GM21737 (cell line): ENCODE measurements around the gene FAM135A.
"Not testable (repeated sequence)": the region's sequence is repeated elsewhere in the genome, so short reads cannot be mapped to it uniquely, and the experiment has no call there.

Source experiments
- ATAC-seq: cut with Tn5 transposase; IDR thresholded peaks from one replicate; pipeline ENCODE4 v1.9.1; 2021; ENCODE audit warnings: mild to moderate bottlenecking, moderate library complexity; ENCODE audit not compliant: unreplicated experiment

Gene FAM135A

GRCh38 chr6:70456735-70457134 lies 43.4 kb downstream of the FAM135A start:
- ATAC-seq: no peak

GRCh38 chr6:70459235-70459634 lies 45.9 kb downstream of the FAM135A start:
- no peak for ATAC-seq

DNA sequence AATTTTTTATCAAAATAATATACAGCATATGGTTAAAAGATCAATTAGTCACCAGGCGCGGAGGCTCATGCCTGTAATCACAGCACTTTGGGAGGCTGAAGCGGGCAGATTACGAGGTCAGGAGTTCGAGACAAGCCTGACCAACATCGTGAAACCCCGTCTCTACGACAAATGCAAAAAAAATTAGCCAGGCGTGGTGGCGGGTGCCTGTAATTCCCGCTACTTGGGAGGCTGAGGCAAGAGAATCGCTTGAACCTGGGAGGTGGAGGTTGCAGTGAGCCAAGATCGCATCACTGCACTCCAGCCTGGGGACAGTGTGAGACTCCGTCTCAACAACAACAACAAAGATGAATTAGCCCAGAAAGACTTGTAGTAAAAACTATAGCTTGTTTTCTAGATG lies 46.4 kb downstream of the FAM135A start:
- not testable (repeated sequence) for ATAC-seq

GRCh38 chr6:70470016-70470415 lies 56.7 kb downstream of the FAM135A start:
- no peak for ATAC-seq

DNA sequence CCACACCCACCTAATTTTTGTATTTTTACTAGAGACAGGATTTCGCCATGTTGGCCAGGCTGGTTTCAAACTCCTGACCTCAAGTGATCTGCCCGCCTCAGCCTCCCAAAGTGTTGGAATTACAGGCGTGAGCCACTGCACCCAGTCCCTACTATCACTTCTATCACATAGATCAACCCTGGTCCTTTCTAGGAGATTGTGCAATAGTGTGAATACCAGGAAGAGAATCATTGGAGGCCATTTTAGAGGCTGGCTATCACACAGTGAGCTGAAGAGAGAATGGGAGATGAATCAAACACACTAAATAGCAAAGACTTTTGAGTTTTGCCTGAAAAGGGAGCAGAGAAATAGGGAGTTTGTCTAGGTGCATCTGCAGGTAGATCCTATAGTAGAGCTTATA lies 57.2 kb downstream of the FAM135A start:
- not testable (repeated sequence) for ATAC-seq

- ATAC-seq: no peak
These were observed 61.4 kb downstream of the FAM135A start for GRCh38 chr6:70474751-70475150.

DNA sequence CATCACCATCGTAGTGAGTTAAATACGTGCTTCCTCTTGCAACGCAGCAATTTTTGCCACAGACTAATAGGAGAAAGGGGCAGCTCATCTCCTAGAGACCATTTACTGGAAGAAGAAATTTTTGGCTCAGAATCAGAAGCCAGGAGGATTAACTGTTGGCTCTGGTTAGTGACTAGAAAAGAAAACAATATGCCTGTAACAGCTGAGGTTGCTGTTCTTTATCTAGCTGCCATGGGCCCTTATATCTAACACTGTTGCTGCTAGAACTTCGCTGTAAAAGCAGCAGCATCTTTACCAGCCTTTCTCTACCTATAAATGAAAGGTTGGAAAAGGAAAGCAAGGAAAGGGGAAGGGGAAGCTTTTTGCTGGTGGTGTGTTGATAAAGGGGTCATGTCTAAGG lies 65.9 kb downstream of the FAM135A start:
- ATAC-seq: no peak

GRCh38 chr6:70486638-70487037 lies 73.3 kb downstream of the FAM135A start:
- not testable (repeated sequence) for ATAC-seq

GRCh38 chr6:70489364-70489763 lies 76.1 kb downstream of the FAM135A start:
- ATAC-seq: no peak

DNA sequence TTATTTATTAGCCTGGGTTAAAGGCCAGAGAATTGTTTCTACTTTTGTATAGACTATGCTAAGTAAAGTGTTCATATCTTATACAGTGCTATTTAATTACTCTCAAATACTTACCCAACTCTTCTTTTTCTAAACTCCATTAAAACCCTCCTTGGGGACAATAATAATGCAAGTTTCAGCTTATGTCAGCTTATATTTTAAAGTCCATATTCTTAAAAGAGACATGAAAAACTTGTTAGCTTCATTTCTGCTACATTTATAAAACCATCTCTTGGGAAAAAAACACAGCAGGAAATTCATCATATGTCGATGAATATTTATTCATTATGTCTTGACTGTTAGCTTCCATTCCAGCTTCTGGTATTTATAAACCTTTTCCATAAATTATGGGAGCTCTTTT lies 81.5 kb downstream of the FAM135A start:
- no peak for ATAC-seq

DNA sequence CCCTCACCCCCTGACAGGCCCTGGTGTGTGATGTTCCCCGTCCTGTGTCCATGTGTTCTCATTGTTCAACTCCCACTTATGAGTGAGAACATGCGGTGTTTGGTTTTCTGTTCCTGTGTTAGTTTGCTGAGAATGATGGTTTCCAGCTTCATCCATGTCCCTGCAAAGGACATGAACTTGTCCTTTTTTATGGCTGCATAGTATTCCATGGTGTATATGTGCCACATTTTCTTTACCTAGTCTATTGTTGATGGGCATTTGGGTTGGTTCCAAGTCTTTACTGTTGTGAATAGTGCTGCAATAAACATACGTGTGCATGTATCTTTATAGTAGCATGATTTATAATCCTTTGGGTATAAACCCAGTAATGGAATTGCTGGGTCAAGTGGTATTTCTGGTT lies 82.5 kb downstream of the FAM135A start:
- not testable (repeated sequence) for ATAC-seq

- ATAC-seq: no peak
These were observed 89.2 kb downstream of the FAM135A start for GRCh38 chr6:70502484-70502883.

GRCh38 chr6:70503813-70504465 lies 90.6 kb downstream of the FAM135A start:
- no peak for ATAC-seq

- no peak for ATAC-seq
These were observed 93.0 kb downstream of the FAM135A start for GRCh38 chr6:70506321-70506720.

DNA sequence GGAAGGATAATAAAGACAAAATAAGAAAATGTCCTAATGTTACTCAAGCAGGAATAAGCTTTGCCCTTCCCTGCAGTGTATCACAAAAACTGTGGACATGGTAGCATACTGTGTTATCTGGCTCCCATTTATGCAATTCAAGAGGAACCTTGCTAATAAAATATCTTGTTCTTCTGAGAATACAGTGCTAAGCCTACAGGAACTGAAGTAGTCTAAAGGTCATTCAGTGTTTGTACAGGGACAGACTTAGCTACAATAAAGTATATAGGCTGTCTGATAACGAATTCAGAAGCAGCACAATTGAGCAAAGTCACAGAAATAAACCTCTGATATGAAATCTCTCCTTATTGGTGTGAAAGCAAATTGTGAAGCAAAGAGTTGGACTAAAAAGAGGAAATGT lies 93.9 kb downstream of the FAM135A start:
- ATAC-seq: no peak

GRCh38 chr6:70508953-70509352 lies 95.6 kb downstream of the FAM135A start:
- ATAC-seq: no peak

GRCh38 chr6:70510600-70510999 lies 97.3 kb downstream of the FAM135A start:
- no peak for ATAC-seq

DNA sequence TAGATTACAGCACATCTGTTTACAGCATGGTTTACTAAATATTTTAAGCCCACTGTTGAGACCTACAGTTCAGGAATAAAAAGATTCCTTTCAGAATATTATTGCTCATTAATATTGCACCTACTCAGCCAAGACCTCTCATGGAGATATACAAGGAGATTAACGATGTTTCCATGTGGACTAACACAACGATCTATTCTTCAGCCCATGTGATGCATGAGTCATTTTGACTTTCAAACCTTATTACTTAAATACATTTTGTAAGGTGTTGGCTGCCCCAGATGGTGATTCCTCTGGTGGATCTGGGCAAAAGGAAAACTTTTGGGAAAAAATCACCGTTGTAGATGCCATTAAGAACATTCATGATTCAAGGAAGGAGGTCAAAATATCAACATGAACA lies 105.4 kb downstream of the FAM135A start:
- no peak for ATAC-seq

- no peak for ATAC-seq
These were observed 107.3 kb downstream of the FAM135A start for GRCh38 chr6:70520575-70520974.

DNA sequence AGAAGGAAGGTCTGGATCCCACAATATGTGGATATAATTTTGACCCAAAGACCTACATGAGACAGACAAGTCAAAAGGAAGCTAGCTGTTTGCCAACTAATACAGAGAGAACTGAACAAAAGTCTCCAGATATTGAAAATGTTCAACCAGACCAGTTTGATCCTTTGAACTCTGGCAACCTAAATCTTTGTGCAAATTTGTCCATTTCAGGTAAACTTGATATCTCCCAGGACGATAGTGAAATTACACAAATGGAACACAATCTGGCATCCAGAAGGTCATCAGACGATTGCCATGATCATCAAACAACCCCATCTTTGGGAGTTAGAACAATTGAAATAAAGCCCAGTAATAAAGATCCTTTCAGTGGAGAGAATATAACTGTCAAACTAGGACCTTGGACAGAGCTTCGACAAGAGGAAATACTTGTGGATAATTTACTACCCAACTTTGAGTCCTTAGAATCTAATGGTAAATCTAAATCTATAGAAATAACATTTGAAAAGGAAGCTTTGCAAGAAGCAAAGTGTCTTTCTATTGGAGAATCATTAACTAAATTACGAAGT lies 111.5 kb downstream of the FAM135A start:
- no peak for ATAC-seq

- no peak for ATAC-seq
These were observed 113.9 kb downstream of the FAM135A start for GRCh38 chr6:70527071-70527737.

- no peak for ATAC-seq
These were observed 116.7 kb downstream of the FAM135A start for GRCh38 chr6:70530023-70530422.
